ENCODE results near the gene COG6.
A peak's percentile ranks its signal among the peaks of the same experiment; 100 is the strongest.

Gene COG6

DNA sequence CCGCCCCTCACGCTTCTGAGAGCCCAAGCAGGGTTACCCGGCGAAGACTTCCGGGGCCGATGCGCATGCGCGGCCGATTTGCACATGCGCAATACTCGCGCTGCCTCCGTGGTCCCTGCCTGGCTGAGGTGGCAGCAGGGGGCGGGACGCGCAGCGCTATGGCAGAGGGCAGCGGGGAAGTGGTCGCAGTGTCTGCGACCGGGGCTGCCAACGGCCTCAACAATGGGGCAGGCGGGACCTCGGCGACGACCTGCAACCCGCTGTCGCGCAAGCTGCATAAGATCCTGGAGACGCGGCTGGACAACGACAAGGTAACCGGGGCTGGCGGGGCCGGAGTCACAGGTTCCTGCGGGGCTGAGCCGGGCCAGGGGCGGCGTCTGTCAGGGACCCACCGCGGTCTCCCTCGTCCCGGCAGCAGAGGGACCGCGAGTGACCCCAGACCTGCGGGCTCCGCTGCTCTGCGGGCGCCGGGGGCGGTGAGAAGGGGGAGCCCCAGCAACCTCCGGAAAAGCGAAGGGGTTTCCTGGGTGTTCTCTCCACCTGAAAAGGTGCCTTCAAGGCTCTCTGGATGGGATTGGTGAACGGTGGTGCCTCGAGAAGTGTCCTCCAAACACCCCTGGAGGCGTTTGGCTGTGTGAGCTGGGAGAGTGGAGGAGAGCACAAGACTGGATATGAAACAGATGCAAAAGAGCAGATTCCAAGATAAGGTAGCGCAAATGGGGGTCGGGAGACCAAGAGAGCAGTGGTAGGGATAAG lies at the start of gene COG6:
Gene COG6, plus strand, starts transcription at position 94 of the 756 bp plus-strand sequence. Its CDS starts 65 bp downstream, at position 159.
- peak; percentile 91 for DNase-seq (ENCODE audit: low spot score)

DNA sequence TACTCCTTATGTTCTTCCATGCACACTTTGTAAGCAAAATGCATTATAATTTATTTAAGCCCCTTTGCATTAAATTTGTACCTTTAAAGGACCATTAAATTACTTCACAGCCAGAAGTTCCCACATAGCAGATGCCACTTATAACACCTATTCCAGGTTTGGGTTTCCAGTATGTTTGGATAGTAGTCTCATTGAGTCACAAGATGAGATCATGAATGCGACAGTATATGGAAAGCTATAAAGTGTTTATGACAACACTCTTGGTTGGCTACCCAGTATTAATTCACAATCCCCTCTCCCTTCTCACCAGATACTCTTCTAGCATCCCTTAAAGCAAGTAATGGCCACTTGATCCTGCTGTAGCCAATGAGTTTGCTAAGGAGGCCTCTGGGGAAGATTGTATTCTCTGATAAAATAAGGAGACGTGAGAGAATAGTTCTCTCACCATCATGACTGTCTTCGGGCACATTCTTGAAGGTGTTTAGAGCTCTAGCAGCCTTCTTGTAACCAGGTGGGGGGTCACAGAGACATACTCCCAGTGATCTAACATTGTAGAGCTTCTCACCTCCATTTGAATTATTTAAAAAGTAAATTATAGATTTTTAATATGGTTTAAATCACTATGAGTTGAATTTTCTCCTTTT lies 49.7 kb upstream of the COG6 start:
- DNase-seq (ENCODE audit: low spot score), result no peak

DNA sequence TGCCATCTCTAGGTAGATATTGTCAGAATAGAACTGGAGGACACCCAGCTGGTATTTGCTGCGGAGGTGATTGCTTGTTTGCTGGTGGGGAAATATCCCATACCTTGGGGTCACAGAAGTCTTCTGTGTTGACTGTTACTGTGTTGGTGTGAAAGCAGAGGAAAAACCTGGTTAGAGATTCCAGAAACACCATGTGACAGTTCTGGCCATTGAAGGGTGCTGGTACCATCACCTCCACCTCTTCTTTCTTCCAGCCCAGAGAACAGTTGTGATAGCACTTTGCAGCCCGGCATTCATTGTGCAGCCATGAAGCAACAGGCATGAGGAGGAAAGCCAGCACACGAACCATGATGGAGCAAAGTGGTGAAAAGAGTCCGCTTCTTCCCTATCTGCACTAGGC lies 47.6 kb upstream of the COG6 start:
- DNase-seq (ENCODE audit: low spot score), result no peak

DNA sequence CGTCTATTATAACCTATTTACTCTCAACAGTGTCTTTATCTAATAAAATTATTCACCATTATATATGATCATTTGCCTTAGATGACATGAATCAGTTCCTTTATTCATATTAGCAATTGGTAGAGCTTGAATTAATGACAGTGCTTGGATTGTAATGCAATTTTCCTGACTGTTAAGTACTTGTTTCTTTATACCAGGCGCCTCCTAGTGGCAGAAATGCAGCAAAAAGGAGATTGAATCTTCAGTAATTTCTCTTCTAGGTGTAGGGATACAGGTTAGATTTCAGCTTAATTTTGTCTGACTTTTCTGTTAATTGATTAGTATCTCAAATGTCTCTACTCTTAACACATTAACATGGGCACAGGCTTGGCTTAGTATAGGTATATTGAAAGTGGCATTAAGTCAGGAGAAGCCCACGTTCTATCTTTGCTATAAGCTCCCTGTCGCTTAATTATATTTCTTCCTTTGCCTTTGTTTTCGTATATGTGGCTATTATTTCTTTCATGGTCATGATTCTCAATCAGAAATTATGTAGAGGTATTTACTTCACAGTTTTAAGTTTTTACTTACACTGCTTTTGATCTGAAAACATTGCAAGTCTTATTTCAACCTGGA lies 43.3 kb upstream of the COG6 start:
- DNase-seq (ENCODE audit: low spot score), result peak; percentile 75

DNA sequence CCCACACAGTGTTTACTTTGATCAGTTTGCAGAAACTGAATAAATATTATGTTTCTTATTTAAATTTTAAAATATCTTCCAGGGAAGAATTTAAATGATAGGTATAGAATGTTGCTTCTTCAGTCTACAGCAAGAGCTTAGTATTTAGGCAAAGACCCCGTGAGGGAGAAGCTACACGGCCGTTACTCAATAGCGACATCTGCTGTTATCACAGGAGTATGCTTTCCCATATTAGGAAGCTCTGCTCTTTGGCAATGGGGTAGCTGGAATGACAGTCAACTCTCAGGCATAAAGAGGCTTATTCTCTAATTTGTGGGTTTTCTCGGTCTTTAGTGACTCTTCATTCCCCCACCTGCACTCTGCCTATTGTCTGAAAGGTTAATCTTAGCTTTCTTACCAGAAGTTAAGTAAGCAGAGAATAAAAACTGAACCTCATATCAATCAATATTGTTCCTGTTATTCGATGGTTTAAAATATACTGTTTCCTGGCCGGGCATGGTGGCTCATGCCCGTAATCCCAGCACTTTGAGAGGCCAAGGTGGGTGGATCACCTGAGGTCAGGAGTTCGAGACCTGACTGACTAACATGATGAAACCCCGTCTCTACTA lies 39.3 kb upstream of the COG6 start:
- peak; percentile 73 for DNase-seq (ENCODE audit: low spot score)

DNA sequence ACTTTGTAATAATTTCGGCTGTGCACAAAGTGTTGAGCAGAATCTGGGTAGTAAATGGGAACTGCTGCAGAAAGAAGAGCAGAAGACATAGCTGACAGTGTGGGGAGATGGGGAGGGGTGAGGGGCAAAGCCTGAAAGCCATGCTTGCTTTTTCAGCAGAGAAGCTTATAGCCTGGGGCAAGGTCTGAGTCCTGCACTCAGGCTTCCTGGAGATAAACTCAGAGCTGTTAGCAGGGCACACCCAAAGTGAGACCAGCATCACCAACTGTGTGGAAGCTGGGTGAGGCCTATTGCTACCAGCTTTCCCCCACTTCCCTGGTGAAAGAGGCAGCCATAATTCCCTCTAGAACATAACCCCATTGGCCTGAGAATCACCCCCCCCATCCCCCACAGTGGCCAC lies 36.9 kb upstream of the COG6 start:
- no peak for DNase-seq (ENCODE audit: low spot score)

DNA sequence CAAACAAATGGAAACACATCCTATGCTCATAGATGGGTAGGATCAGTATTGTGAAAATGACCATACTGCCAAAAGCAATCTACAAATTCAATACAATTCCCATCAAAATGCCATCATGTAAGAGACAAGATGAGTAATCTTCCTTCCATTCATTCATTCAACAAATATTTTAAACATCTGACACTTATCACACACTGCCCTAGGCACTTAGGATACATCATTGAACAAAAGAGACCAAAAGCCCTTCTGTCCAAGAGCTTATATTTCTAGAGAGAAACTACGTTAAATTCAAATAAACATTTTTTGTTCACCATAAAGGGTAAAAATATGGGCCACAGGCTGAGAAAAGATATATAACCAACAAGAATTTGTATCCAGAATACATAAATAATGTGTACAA lies 32.0 kb upstream of the COG6 start:
- no peak for DNase-seq (ENCODE audit: low spot score)

DNA sequence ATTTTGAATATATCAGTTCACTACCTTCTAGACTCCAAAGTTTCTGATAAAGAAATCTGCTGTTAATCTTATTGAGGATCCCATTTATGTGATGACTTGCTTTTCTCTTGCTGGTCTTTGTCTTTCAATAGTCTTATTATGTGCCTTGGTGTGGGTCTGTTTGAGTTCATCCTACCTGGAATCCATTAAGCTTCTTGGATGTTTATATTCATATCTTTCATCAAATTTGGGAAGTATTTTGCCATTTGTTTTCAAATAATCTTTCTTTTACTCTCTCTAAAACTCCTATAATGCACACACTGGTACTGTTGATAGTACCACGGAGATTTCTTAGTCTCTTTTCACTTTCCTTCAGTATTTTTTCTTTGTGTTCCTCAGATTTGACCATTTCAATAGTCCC lies 24.2 kb upstream of the COG6 start:
- no peak for DNase-seq (ENCODE audit: low spot score)

DNA sequence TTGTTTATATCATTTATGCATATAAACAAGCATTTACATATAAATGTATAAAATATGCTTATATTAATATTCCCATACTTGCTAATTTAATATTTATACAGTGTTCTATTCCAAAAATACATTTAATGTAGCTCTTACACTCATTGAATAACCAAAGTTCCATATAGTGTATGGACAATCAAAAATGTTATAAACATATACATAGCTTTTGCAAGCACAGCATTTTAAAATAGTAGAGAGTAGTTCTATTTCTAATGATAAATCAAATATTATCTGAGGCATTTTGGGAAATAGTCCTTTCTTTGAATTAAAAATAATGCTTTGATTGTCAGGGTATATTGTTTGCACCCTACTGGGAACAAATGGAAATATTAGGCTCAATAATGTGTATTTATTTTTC lies 22.5 kb upstream of the COG6 start:
- DNase-seq (ENCODE audit: low spot score), result no peak

DNA sequence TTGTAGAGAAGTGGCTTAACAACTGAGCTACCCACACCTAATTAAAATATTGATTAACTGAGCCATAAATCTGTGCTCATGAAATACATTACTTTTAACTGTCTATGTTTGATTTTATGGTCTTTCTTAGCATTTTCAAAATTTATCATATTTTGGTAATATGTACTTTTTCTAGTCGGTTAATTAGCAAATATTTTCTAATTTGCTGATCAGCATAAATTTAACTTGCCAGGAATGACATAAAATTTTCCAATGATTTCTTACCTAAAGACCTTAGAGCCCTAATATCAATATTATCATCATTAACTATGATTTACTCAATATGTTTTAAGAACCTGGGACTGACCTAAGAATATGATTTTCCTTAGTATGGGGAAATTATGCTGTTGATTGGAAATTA lies 19.9 kb upstream of the COG6 start:
- no peak for DNase-seq (ENCODE audit: low spot score)

DNA sequence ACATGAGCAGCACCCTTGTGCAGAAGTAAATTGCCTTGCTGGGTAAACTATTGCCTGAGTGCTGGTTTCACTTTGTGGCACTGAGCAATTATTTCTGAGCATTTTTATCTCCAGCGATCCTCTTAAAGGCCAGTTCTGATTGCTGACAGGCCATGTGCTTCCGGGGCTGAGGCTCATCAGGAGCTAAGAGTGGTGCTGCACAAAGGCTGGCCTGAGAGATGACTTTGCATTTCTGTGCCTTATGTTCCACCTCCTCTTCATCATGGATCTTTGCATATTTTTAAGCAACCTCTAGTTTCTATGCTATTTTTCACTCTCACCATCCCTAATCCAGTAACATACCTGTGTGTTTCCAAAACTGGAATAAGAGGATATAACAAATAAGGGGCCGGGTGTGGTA lies 17.6 kb upstream of the COG6 start:
- DNase-seq (ENCODE audit: low spot score), result no peak

DNA sequence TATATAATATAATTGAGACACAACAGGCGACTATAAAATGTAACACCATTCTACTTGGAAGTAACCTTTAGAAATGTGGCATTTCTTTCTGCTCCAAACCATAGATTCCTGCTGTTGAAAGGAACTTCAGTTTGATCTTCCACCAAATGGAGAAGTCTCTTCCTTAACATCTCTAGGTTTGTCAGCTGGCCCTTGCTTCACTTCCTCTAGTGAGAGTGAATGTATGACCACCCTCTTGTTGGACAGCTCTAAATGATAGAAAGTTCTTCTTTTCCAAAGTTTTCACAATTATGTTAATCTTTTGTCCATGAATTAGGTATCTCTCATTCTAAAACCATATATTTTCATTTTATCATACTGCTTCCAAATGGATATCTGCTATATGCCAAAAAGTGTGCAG lies 13.8 kb upstream of the COG6 start:
- no peak for DNase-seq (ENCODE audit: low spot score)

DNA sequence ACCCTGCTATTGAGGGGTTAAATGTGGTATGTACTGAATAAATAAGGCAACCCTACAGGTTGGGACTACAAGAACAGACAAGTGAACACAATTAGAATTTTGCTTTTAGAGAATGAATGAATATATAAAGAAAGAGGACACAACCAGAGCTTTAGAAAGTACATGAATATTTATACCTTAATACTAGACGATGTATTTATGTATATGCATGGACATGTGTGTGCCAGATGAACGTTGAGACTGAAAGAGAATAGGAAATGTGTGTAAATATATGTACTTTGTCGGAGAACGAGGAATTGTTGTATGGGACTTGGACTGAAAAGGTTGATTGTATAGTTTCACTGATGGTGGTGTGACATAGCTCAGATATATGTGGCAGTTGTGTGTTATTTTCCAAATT lies 9.3 kb upstream of the COG6 start:
- no peak for DNase-seq (ENCODE audit: low spot score)

DNA sequence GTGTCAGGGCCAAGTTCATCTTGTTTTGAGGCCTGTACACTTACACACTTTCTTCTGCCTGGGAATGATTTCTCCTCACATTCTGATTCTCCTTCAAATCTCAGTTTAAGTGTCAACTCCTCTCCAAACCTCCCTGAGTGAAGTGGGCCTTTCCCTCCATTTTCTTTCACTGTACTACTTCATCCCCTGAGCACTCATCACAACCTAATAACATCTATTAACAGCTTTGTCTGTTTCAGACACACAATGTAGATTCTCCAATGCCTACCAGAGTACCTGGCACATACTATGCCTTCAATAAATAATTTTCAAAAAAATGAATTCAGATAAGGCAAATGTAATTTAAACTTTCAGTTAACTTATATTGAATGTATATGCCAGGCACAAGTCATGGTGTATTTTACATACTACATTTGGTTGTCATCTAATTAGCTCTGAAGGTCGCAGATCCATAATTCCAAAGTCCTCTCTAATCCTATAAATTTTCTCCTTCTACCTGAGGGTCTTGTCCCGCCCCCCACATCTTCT lies 357 bp upstream of the COG6 start:
- no peak for DNase-seq (ENCODE audit: low spot score)

DNA sequence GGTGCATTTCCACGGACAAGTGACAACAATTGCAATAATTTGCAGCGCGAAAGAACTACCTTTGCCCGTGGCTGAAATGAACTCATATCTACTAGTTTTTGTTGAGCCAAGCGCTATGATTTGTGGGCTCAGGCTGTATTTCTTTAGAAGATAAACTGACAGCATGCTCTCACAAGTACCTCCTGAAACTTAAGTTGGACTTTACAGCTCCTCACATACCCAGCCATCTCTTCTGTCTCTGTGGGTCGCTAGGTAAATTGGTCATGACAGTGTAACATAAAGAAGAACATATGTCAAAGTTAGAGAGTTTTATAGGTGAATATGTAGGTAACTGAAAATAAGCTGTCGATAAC lies 839 bp downstream of the COG6 start:
- DNase-seq (ENCODE audit: low spot score), result no peak

DNA sequence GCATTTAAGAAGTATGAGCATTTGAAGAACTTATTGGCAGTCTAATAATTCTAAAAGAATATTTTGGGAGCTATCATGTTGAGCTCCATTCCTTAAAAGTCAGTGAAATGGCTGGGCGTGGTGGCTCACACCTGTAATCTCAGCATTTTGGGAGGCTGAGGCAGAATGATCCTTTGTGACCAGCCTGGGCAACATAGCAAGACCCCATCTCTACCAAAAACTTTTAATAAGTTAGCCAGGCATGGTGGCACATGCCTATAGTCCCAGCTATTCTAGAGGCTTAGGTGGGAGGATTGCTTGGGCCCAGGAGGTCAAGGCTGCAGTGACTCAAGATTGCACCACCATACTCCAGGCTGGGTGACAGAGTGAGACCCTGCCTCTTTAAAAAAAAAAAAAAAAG lies 8.0 kb downstream of the COG6 start:
- DNase-seq (ENCODE audit: low spot score), result no peak

DNA sequence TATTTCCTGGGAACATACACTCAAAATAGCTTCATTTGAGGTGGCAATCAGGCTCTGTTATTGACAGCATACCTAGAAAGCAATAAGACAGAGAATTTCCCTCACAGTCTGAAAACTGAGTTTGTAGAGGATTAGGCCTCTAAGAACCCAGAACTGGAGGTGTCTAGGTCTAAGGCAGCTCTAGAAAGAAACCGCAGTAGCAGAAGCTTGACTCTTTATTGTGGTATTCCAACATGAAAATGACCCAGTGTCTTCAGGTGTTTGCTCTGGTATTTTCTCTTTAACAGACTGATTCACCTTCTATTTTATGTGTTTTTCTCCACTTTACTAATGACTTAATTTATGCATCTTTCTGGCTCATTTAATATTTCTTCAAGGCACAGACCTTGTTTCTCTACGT lies 8.5 kb downstream of the COG6 start:
- DNase-seq (ENCODE audit: low spot score), result no peak

DNA sequence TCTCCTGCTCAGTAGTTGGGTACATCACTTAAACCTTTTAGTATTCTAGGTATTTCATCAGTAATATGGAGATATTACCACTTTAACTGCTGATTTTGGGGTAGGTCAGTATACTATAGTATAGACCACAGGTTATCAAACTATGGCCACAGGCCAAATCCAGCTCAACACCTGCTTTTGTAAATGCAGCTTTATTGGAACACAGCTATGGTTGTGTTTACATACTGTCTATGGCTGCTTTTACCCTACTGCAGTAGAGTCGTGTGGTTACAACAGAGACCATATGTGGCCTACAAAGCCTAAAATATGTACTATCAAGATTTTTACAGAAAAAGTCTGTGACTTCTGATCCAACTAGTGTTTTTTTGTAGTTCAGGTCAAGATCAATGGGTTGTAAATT lies 10.3 kb downstream of the COG6 start:
- no peak for DNase-seq (ENCODE audit: low spot score)

DNA sequence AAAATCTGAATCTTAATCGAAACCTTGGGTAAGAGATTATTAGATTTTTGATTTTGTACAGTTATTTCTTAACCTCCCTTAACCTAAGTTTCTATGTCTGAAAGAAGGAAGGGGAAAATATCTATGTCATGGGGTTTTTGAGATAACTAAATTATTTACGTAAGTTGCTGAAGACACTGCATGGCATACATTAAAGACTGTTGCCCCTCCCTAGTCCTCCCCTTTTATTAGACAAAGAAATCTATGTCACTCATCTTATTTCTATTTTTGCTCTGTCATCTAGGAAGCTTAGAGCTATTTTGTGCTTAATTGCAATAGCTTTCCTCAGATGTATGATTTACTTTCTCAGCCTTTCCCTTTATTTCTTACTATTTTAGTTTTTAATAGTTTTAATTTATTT lies 15.0 kb downstream of the COG6 start:
- DNase-seq (ENCODE audit: low spot score), result no peak

DNA sequence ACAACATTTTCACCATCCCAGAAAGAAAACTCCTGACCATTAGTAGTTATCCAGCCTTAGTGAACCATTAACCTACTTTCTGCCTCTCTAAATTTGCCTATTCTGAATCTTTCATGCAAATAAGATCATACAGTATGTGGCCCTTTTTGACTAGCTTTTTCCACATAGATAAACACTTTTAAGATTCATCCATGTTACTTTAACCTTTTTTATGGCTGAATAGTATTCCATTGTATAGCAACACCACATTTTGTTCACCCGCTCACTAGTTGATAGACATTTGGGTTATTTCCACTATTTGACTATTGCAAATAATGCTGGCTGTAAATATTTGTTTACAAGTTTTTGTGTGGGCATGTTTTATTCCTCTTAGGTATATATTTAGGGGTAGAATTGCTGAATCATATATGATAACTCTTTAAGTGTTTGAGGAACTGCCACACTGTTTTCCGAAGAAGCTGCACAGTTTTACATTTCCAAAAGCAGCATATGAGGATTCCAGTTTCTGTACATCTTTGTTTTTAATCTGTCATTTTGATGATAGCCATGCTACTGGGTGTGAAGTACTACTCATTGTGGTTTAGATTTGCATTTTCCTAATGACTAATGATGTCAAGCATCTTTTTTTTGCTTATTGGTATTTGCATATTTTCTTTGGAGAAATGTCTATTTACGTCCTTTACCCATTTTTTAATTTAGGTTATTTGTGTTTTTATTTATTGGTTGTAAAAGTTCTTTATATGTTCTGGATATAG lies 17.1 kb downstream of the COG6 start:
- no peak for DNase-seq (ENCODE audit: low spot score)

DNA sequence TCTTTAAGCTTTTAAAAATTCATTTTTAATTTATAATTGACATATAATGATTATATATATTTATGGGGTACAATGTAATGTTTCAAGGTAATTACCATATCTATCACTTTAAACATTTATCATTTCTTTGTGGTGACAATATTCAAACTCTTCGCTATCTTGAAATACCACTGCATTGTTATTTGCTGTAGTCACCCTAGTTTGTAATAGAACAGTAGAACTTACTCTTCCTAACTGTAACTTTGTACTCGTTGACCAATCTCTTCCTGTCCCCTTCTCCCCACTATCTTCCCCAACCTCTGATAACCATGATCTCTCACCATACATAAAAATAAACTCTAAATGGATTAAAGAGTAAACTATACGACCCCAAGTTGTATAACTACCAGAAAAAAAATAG lies 20.4 kb downstream of the COG6 start:
- DNase-seq (ENCODE audit: low spot score), result no peak

DNA sequence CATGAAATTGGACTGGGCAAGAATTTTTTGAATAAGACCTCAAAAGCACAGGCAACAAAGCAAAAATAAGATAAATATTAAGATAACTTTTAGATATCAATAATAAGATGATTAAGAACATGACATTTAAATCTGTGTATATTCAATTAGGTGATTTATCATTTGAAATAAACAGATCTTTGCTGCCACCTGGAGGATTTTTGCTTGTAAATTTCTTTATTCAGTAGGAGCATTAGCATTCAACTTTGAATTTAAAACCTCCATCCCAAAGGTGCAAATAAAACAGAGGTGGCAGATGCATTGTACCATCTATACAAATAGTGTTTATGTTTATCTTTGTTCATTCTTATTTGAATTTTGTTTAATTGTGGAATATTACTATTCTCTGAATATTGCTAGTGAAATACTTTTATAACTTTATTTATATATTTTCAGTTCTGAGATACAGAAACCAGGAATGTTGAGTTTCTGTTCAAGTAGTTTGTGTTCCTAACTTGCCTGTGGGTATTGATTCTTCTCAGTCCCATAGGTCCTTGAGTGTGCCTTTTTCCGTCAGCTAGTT lies 20.9 kb downstream of the COG6 start:
- DNase-seq (ENCODE audit: low spot score), result peak; percentile 34

Measured in putamen (tissue), 1 donor.